GM18861 (cell line): ENCODE results near the gene RTL10.

Experiments
- ATAC-seq: cut with Tn5 transposase; IDR thresholded peaks from one replicate; pipeline ENCODE4 v1.9.1; 2021; ENCODE audit not compliant: unreplicated experiment

Gene RTL10

DNA sequence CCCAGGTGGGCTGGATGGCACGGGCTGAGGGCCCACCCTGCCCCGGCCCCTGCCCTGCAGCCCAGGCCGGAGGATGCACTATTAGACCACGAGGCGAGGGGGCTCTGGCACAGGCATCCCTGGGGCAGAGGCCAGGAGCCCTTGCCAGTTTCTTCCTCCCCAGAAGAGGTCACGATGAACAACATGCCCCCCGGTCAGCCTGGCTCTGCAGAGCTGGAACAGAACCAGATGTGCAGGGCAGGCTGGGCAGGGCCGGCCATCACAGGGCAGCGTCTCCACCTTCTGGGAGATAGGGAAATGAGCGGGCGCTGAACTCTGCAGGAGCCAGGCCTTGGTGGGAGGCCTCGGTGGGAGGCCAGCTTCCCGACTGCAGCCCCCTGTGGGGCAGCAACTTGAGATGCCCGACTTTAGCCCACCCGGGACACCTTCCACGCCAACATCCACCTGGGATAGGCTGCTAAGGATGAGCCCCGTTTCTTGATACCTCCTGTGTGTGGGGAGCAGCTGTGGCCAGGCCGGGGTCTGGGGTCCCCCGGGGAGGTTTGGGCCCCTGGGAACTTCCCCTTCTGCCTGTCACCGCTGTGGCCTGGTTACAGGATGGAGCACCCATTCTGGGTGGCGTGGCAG lies 21.8 kb upstream of the RTL10 start:
- ATAC-seq, result no peak

DNA sequence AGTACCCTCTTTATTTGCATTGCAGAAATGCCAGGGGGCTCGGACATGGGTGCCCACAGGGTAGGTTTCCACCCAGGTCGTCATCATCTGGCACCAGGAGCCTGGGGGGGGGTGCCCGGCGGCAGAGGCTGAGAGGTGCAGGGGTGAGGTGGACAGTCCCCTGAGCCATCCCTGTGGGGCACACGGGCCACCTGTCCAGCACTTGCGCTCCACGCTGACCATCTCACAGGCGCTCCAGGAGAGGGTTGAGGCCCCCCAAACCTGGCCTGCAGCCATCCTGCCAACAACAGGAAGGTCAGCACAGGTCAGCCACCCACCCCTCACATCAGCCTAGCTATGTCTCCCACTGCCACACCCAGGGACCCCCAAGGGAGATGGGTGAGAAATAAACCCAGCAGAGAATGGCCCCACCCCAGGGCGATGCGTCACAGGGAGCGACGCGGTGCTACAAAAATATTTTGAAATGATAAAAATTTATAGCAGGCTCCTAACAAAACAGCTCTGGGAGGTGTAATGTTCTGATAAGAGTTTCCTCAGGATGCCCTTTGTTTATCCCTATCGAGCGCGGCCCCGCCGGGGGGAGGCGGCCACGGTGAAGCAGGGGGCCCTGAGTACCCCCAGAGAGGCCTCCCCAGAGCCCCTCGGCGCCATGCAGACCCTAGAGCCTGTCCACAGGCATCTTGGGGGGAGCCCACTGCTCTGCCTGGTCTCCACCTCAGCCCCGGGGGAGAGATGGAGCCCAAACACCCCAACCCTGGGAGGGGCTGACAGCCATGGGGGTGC lies 21.0 kb upstream of the RTL10 start:
- no peak for ATAC-seq

DNA sequence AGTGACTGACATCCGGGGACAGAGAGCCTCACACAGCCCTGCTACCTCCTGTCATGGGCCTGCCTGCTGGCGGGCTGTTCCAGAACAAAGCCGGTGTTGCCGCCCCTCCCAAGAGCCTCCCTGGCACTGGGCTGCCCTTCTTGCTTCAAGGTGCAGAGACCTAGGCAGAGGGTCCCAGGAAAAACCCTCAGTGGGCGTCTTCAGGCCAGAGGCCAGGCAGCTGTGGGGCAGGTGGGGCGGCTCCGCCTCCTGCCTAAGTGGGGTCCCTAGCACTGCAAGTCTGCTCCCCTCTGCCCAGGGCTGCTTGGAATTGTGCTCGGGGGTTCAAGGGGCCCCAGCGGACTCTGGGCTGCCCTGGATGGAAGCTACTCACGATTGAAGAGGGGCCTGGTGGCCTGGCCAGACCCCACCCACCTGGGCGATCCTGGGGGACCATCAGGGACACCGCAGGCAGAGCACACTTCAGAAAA lies 20.4 kb upstream of the RTL10 start:
- no peak for ATAC-seq

DNA sequence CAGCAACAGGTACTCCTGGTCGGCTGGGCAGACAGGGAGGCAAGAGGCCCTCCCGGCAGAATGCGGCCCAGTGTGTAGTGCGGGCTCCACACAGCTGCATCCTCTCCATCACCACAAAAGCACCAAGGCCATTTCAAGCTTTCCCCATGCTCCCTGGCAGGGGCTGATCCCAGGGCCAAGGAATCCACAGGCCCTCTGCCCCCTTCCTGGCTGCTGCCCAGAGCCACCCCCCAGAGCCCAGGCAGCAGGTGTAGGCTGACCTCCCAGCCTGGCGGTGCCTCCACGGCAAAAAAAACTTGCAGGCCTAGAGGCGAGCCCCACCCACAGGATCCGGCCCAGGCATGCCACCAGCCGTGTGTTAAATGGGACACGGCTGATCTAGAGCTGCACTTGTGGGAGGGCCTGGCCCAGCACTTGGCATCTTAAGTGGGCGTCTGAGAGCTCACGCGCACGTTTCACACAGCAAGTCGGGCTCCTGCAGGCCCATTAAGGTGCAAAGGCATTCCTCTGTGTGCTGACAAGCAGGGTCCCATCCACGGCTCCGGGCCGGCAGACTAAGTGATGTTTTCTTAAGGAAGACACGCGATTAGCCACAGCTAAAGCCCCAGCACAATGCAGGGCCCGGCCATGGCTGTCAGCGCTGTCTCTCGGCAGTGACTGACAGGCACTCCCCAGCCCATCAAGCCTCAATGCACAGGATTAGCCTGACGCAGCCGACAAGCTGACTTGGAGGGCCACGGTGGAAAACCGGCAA lies 19.8 kb upstream of the RTL10 start:
- no peak for ATAC-seq

DNA sequence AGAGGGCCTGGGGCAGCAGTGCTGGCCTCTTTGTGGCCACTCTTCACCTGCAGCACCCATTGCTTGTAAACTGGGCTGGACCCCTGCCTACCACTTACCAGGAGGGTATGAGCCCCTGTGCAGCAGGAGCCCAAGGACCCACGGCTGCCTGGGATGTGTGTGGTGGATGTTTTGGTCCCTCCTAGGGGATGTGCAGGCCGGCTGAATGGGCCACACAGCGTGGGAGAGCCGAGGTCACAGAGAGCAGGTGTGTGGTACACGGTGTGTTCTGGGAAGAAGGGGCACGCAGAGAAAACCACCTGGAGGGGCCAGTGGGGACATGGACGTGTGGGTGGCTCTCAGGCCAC lies 19.3 kb upstream of the RTL10 start:
- no peak for ATAC-seq

DNA sequence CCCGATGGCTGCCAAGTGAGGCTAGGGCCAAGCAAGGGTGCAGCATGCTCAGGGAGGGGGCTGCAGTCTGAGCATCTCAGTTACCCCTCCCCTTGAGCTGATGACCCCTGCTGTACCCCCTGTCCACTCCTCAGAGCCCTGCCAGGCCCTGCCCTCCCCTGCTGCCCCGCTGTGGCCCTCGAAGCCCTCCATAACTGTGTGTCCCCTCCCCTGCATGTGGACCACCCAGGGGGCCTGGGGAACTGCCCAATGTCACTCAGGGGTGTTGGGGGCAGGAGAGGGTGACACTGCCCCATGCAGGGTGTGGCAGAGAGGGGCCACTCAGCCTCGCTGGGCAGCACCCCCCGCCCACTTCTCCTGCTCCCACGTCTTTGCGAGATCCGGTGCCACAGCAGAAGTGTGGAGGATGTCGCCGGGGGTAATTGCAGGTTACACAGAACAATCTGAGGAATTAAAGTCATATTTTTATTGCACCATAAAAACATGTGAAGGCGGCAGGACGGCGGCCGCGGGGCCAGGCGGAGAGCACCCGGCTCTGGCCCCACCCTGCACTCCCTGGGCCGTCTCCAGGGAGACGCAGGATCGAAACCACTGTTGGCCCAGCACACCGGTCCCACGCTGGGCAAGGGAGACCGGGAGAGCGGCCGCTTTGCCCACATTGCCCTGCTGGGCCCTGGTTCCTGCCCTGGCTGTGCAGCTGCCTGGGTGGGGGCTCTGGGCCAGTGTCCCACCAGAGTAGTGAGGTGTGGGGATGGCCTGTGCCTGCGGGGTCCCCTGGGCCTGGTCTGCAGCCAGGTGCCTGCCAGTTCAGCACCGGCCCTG lies 18.7 kb upstream of the RTL10 start:
- no peak for ATAC-seq

DNA sequence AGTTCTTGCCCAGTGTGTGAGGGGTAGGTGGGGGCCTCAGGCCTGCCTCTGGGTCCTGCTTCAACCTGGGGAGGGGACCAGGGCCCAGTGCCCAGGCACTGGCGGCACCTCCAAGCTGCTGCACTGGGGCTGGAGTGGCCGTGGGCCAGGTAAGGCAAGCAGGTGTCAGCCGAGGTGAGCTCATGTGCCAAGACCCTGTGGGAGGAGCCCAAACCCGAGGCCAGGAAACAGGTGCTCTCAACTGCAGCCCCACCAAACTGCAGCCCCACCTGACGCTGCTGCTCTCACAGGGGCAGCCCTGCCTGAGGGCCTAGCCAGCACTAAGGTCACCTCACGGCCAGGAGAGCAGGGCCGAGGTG lies 18.1 kb upstream of the RTL10 start:
- no peak for ATAC-seq

DNA sequence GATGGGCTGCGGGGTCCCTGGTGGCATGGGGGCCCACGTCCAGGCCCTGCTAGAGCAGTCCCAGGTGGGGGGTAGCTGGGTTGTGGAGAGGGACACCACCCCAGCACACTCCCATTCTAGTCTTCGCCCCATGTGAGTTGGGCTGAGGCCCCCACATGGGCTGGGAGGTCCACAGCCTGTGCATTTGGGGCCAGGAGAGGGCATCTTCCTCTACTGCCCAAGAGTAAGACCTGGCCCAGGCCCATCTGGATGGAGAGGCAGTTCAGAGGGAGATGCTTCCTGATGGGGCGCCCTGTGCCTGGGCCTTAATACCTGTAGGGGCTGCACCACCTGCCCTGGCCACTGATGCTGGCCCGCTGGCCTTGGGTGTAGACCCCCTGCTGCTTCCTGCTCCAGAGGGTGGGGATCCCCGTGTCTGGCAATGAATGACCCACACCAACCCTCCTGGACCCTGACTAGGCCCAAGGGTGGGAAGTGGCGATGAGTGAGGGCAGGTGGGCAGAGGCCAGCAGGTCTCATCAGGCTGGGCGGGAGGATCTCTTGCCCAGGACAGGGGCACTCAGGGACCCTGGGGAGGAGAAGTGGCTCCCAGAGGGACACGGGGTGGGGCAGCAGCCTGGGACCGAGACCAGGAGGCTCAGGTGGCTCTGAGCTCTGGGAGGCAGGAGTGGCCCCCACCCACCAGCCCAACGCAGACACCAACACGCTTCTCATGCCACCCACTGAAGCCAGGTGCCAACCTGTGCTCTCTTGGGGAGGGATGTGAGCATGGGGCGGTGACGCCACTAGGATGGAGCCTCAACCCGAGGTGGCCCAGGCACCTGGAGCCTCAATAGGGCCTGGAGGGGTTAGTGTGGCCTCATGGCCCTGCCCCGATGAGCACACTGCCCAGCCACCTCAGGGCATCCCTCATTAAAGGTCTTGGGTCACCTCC lies 17.4 kb upstream of the RTL10 start:
- no peak for ATAC-seq

DNA sequence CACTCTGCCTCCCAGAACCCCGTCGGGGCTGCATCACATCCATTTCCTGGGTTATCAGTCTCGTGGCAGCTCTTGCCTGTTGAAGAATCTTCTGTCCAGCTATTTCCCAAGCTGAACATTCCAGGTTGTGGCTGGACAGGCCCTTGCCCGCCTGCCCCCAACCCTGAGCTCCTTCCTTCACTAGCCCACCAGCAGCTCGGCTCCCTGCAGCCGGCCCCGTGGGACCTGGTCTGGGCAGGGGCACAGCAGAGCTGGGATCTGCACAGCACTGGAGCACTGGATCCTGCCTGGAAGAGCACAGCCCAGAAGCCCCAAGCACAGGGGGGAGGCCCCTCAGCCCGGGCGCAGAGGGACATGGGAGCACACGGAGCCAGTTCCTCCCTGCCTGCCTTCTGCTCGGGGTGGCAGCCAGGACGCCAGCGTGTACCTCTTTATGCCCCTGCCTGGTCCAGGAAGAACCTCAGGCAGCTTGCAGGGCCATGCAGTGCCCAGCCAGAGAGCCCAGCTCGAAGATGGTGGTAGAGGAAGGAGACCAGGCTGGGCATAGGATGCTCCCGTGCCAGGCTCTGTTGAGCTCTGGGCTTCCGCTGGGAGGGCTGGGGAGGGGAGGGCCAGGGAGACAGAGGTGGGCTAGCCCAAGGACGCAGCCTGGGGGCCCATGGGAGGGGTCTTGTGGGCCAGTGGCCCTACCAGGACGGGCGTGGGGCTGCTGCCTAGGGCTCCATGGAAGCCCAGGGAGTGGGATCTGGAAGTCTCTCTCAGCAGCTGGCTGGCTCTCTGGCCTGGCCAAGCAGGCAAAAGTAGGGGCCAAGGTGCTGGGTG lies 16.6 kb upstream of the RTL10 start:
- ATAC-seq, result no peak

DNA sequence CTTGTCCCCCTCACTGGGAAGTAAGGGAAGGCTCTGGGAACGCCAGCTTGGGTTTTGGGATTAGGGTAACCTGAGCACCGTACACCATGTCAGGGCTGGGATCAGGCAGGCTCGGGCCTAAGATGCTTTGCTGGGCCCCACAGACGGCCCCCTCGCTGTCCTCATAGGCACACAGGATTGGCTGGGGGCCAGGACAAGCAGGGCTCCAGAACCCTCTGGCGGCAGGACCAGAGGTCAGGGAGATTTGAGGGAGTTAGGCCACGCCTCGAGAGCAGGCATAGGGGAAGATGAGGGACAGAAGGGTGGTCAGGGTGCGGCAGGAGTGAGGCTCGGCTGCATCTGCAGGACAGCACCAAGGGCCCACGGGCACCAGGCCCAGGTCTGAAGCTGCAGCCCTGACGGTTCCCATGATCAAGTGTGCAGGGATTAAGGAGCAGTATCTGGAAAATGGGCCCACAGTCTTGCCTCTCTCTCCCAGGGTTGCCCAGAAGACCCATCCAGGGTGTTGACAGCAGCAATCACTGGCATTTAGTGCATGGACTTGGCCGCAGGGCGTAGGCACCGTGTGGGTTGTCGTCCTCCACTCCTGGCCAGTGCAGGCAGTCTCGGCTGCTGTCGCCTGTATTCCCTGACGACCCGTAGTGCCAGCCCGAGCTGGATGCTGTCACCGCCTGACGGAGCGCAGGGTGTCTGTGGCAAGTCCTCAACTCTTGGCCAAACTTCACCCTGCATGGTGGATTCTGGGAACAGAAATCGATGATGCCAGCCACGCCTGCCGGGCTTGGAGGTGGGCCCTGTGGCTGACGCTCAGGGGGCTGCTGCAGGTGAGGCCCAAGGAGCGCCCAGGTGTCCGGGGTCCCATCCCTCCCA lies 15.7 kb upstream of the RTL10 start:
- ATAC-seq, result no peak

DNA sequence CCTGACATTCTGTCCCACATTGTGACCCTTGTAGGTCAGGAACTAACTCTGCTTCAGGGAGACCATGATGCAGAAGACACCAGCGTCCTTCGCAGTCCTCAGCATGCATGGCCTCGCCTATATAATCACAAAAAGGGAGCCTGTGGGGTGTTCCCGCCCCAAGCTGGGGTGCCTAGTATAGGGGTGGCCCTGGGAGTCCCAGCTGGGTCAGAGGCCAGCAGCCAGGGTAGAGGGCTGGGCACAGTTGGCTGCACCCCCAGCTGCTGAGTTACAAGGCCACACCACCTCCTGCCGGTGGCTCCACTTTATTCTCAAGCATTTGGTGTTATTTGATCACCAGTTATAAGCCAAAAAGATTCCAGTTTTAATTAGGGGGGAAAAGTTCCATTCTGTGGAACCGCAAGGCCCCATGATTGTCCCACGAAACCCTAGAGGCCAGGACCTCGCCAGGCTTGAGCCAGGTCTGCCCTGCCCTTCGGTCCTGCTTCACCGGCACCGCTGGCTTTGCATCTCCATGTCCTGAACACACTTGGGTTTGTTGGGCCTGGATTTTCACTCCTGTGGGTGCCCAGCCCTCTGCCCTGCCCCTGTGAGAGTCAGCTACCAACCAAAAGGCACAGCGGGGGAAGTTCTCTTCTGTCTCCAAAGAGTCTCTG lies 15.0 kb upstream of the RTL10 start:
- no peak for ATAC-seq

DNA sequence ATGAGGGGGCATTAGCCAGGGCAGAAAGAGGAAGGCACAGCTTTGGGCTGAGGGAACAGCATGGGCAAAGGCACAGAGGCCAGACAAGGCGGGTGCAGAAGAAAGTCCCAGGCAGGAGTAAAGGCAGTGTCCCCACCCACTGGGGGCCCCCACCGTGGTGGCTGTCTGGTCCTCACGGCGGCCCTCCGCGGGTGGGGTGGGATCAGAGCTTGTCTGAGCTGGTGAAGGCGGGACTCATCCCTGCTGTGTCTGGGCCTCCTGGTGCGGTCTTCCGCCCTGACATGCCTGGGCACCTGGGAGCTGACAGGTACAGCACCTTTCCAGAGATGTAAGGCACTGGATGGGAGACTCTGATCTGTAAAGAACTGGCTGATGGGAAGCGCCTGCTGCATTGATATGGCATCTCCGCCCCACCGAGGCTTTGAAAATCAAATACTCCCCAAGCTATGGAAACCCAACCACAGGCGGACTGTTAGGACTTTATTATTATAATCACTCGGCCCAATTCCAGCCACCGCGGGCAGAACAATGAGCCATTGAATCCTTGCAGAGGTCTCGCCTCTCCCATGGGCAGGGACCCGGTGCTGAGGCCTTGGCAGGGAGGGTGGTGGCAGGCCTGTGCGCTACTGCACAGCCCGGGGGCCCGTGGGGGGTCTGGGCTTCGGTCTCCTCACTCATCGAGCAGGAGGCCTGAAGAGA lies 14.2 kb upstream of the RTL10 start:
- no peak for ATAC-seq

DNA sequence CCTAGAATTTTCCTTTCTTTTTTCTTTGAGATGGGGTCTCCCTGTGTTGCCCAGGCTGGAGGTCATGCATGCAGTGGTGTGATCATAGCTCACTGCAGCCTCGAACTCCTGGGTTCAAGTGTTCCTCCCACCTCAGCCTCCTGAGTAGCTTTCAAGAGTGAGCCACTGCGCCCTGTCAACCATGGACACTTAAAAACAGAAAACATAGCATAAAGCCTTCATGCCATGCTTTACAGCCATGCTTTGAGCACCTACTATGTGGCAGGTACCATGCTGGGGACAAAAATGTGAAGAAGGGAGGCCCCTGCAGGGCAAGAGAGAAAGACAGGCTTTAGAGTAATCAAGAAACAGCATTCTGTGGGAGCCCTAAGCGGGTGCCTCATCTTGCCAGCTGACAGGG lies 13.7 kb upstream of the RTL10 start:
- no peak for ATAC-seq

DNA sequence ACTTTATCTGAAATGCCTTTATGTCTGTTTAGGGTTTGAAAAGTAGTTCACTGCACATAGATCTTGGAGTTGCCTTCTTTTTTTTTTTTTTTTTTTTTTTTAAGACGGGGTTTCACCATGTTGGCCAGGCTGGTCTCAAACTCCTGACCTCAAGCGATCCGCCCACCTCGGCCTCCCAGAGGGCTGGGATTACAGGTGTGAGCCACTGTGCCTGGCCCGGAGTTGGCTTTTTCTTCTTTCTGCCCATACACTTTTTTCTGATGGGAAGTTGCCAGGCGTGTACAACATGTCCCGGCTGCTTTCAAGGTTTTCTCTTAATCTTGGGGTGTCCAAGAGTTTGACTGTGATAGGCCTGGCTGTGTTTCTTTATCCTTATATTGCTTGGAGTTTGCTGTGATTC lies 12.9 kb upstream of the RTL10 start:
- no peak for ATAC-seq

DNA sequence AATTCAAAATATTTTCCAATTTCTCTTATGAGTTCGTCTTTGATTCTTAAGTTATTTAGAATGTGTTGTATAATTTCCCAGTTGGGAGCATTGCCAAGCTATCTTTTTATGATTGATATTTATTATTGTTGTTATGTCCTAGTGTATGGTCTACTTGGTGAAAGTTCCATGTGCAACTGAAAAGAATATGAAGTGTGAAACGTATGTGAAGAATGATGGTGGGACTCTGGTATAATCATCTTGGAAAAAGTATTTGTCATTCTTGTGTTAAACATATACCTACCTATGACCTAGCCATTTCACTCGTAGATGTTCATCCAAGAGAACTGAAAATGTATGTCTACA lies 12.0 kb upstream of the RTL10 start:
- ATAC-seq, result no peak

DNA sequence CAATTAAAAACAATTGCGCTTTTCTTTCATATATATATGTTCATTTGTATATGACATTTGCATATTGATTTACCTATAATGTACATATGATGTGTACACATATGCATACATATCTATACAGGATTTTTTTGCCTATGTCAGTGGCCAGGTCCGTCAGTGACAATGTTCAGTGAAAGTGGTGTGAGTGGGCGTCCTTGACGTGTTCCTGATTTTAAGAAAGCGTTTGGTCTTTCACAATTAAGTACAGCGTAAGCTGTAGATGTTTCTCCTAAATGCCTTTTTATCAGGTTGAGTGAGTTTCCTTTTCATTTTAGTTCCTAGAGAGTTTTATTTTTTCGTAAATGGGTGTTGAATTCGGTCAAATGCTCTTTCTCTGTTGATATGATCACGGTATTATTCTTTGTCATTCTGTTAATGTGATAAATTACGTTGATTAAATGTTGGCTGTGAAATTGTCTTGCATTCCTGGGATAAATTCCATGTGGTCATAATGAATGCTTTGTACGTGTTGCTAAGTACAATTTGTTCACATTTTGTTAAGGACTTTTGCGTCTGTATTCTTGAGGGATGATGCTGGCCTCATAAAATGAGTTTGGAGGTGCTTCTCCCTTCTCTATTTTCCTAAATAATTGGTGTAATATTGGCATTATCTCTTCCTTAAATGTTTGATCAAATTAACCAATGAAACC lies 10.6 kb upstream of the RTL10 start:
- ATAC-seq, result no peak

DNA sequence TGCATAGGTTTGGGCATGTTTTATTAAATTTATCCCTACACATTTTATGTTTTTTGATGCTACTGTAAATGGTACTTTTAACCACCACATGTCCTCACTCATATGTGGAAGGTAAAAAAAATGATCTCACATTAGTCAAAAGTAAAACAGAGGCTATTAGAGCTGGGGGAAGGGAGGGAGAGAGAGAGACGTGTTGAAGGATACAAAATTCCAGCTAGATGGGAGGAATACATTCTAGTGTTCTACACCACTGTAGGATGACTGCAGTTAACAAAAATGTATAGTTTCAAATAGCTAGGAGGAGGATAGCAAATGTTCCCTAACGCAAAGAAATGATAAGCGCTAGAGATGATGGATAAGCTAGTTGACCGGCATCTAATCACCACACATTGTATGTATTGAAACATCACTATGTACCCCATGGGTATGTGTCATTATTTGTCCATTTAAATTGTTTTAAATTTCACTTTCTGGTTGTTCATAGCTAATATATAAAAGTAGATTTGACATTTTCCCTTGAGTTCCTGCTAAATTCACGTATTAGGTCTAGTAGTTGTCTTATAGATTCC lies 9.9 kb upstream of the RTL10 start:
- no peak for ATAC-seq
